Skeletal muscle tissue (tissue), 4 donors: ENCODE measurements around the gene PAX4. TPM values are rescaled to one million over a fixed set of nuclear protein-coding genes. Genes with fewer than 3 reads are reported as not detected.

Experiments used
- H3K27ac ChIP-seq: one replicate; pipeline ENCODE4 v1.7.0; 2013; ENCODE audit warnings: mild to moderate bottlenecking, low read depth, low read length, inconsistent platforms
- H3K27me3 ChIP-seq, 3 donors: one replicate each; pipeline ENCODE4 v1.7.0; 2013; ENCODE audit warnings: low read length in 3 of 3; ENCODE audit not compliant: control insufficient read depth in 3 of 3, insufficient read depth in 3 of 3
- H3K36me3 ChIP-seq, 3 donors: one replicate each; pipeline ENCODE4 v1.7.0; 2013; ENCODE audit warnings: low read length in 3 of 3; ENCODE audit not compliant: control insufficient read depth in 3 of 3, insufficient read depth in 3 of 3
- H3K4me1 ChIP-seq, 3 donors: one replicate each; pipeline ENCODE4 v1.7.0; 2013; ENCODE audit warnings: low read length in 3 of 3, mild to moderate bottlenecking in 3 of 3; ENCODE audit not compliant: control insufficient read depth in 3 of 3, insufficient read depth in 3 of 3
- H3K4me3 ChIP-seq, 3 donors: one replicate each; pipeline ENCODE4 v1.7.0; 2013; ENCODE audit warnings: low read length in 3 of 3
- H3K9ac ChIP-seq, 3 donors: one replicate each; pipeline ENCODE4 v1.7.0; 2013; ENCODE audit warnings: low read length in 3 of 3, mild to moderate bottlenecking in 3 of 3, moderate library complexity in 2 of 3, low read depth in 1 of 3
- H3K9me3 ChIP-seq, 3 donors: one replicate each; pipeline ENCODE4 v1.7.0; 2013; ENCODE audit warnings: low read length in 3 of 3; ENCODE audit not compliant: control insufficient read depth in 3 of 3
- total RNA-seq: library from RNA; depleted of rRNA; stranded (reverse); fragments of >200 nt; gene quantifications from one replicate; pipeline ENCODE4 v1.2.3, GENCODE V29; 2014
- donor health status: Osteomylitis.

Gene PAX4
- total RNA-seq, 1 donor from 2014 or later, result not detected

- Histone ChIP-seq H3K27me3 (peaks cover 0 to 6% (median 1%) of the 10 kb centered on the region in 3 donors), H3K9ac (no peak overlapping the region), H3K4me1 (no peaks in the 10 kb centered on the region), H3K36me3 (no peaks in the 10 kb centered on the region), H3K27ac (no peak overlapping the region), H3K9me3 (peaks cover 3 to 9% (median 9%) of the 10 kb centered on the region in 3 donors), H3K4me3 (no peak overlapping the region)
These were observed 9.5 kb downstream of the PAX4 start for GRCh38 chr7:127608446-127608845.

GRCh38 chr7:127600885-127601284 is 17.1 kb downstream of the PAX4 start:
- Histone ChIP-seq H3K4me1 (no peaks in the 10 kb centered on the region), H3K9ac (no peak overlapping the region), H3K4me3 (no peak overlapping the region), H3K36me3 (no peaks in the 10 kb centered on the region), H3K9me3 (no peaks in the 10 kb centered on the region), H3K27ac (no peak overlapping the region), H3K27me3 (no peaks in the 10 kb centered on the region)

- Histone ChIP-seq H3K9ac (no peak overlapping the region), H3K27me3 (no peaks in the 10 kb centered on the region), H3K4me3 (no peak overlapping the region), H3K36me3 (no peaks in the 10 kb centered on the region), H3K9me3 (no peaks in the 10 kb centered on the region), H3K4me1 (no peaks in the 10 kb centered on the region), H3K27ac (no peak overlapping the region)
These were observed 19.6 kb downstream of the PAX4 start for GRCh38 chr7:127598318-127598717.

- peaks cover 12 to 14% (median 12%) of the 10 kb centered on the region in 3 donors for H3K36me3 ChIP-seq
- H3K27ac ChIP-seq, result no peak overlapping the region
- no peak overlapping the region for H3K4me3 ChIP-seq
- H3K9me3 ChIP-seq, result no peaks in the 10 kb centered on the region
- no peaks in the 10 kb centered on the region for H3K27me3 ChIP-seq
- no peaks in the 10 kb centered on the region for H3K4me1 ChIP-seq
- no peak overlapping the region for H3K9ac ChIP-seq
These were observed 22.2 kb downstream of the PAX4 start for GRCh38 chr7:127595737-127596136.

GRCh38 chr7:127594490-127594889 is 23.5 kb downstream of the PAX4 start:
- H3K27ac ChIP-seq, result no peak overlapping the region
- H3K36me3 ChIP-seq, result peaks cover 18 to 22% (median 20%) of the 10 kb centered on the region in 3 donors
- peaks cover under 1 to 2% (median 2%) of the 10 kb centered on the region in 3 donors for H3K4me1 ChIP-seq
- H3K27me3 ChIP-seq, result no peaks in the 10 kb centered on the region
- no peaks in the 10 kb centered on the region for H3K9me3 ChIP-seq
- H3K9ac ChIP-seq, result no peak overlapping the region
- no peak overlapping the region for H3K4me3 ChIP-seq

GRCh38 chr7:127592550-127592949 is 25.4 kb downstream of the PAX4 start:
- Histone ChIP-seq H3K9me3 (no peaks in the 10 kb centered on the region), H3K36me3 (peaks cover 18 to 22% (median 20%) of the 10 kb centered on the region in 3 donors), H3K4me1 (peaks cover 13 to 18% (median 13%) of the 10 kb centered on the region in 3 donors), H3K27me3 (no peaks in the 10 kb centered on the region), H3K27ac (no peak overlapping the region), H3K9ac (no peak overlapping the region), H3K4me3 (no peak overlapping the region)

GRCh38 chr7:127591591-127591990 is 26.4 kb downstream of the PAX4 start:
- H3K9ac ChIP-seq, result no peak overlapping the region
- no peak overlapping the region for H3K27ac ChIP-seq
- peaks cover 18 to 22% (median 20%) of the 10 kb centered on the region in 3 donors for H3K36me3 ChIP-seq
- no peaks in the 10 kb centered on the region for H3K9me3 ChIP-seq
- H3K4me1 ChIP-seq, result peaks cover 16 to 19% (median 16%) of the 10 kb centered on the region in 3 donors
- no peaks in the 10 kb centered on the region for H3K27me3 ChIP-seq
- H3K4me3 ChIP-seq, result no peak overlapping the region

GRCh38 chr7:127591189-127591588 is 26.8 kb downstream of the PAX4 start:
- Histone ChIP-seq H3K27ac (no peak overlapping the region), H3K9me3 (no peaks in the 10 kb centered on the region), H3K9ac (no peak overlapping the region), H3K4me3 (no peak overlapping the region), H3K36me3 (peaks cover 18 to 22% (median 20%) of the 10 kb centered on the region in 3 donors), H3K27me3 (no peaks in the 10 kb centered on the region), H3K4me1 (peaks cover 16 to 19% (median 16%) of the 10 kb centered on the region in 3 donors)

GRCh38 chr7:127589896-127590295 is 28.0 kb downstream of the PAX4 start:
- Histone ChIP-seq H3K9me3 (no peaks in the 10 kb centered on the region), H3K27ac (peak overlapping the region; percentile 90), H3K27me3 (no peaks in the 10 kb centered on the region), H3K4me3 (no peak overlapping the region), H3K36me3 (peaks cover 18 to 22% (median 20%) of the 10 kb centered on the region in 3 donors), H3K9ac (peak overlapping the region in 2 of 3 donors; percentile 79 to 97), H3K4me1 (peaks cover 22 to 29% (median 22%) of the 10 kb centered on the region in 3 donors)

GRCh38 chr7:127588697-127589482 is 29.1 kb downstream of the PAX4 start:
- Histone ChIP-seq H3K27ac (peak overlapping the region; percentile 90), H3K9ac (peak overlapping the region; percentile 79 to 97 (median 90)), H3K9me3 (no peaks in the 10 kb centered on the region), H3K27me3 (no peaks in the 10 kb centered on the region), H3K36me3 (peaks cover 18 to 22% (median 20%) of the 10 kb centered on the region in 3 donors), H3K4me3 (peak overlapping the region; percentile 86 to 96 (median 94)), H3K4me1 (peaks cover 32 to 39% (median 33%) of the 10 kb centered on the region in 3 donors)
